GM18511 (cell line): Measurements from ENCODE around the gene MGAT4D.
"Not testable (repeated sequence)": the region's sequence is repeated elsewhere in the genome, so short reads cannot be mapped to it uniquely, and the experiment has no call there.

Experiments used
- ATAC-seq: cut with Tn5 transposase; IDR thresholded peaks from one replicate; pipeline ENCODE4 v1.9.1; 2021; ENCODE audit warnings: mild to moderate bottlenecking, moderate library complexity; ENCODE audit not compliant: unreplicated experiment

MGAT4D gene

DNA sequence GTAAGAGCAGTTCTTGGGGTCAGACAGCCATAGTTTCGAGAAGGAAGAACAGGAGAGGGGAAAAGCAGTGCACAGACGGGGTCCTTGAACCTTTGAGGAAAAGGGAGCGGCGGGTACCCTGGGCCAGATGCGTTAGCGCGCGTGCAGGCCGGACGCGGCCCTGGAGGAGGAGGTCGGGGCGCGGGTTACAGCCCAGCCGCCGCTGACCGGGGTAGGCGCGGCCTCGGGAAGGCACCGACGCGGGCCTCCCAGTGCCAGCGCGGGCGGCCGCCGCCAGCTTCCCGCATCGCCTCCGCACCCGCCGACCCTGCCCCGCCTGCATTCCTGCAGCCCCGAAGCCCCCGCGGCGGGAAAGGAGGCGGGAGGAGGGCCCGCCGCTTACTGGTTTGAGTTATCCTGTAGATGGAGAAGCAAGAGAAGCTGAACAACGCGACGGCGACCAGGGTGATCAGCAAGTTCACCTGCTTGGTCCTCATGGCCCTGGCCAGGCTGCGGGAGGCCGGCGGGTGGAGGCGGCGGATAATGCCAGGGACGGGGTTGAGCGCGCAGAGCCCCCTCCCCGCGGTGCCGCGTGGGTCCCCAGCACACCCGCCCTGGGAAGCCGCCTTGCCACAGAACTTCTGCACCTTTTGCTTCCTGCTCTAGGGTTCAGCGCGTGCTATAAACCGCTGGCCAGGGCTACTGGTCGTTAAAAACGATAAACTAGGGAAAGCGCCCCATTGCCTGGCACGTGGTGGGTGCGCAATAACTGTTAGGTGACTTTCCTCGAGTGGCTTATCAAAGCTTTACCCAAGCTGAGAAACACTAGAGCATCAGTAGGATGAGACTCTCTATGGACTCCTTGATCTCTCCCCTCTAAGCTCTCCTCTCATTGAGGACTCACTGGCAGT, at the start of gene MGAT4D:
MGAT4D (minus strand) TSS at position 547 of the 890 bp plus-strand sequence; CDS start at position 476, 71 bp downstream.
- no peak for ATAC-seq

DNA sequence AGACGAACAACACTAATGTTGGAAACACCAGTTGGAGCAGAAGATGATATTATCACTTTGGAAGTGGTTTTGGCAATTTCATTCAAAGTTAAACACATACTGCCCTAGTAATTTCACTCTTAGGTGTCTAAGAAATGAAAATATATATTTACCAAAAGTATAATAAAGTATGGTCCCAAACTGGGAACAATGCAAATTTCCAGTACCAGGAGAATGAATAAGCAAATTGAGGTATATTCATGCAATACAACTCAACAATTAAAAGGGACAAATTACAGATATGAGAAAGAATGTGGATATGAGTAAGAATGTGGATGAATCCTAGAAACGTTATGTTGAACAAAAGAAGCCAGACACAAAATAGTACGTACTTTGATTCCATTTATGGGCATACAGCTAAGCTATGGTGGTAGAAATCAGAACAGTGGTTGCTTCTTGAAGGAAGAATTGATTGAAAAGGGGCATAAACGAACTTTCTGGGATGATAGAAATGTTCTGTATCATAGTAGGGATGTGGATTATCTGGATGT, 35.9 kb upstream of the MGAT4D start:
- ATAC-seq: no peak

DNA sequence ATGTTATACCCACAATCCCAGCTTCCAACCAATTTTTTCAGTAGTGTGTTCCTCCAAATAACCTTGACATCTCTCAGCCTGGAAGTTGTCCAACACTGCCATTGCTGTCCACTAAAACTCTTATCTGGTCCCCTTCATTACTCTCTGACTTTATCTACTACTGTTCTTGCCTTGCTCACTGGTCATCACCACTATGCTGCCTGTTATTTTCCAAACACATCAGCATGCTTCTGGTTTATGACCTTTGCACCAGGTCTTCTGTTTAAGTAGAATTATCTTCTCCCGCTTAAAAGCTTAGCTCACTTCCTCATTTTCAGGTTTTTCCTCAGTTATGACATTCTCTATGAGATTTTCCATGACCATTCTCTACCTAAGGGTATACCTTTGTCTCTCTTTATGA, 31.3 kb upstream of the MGAT4D start:
- no peak for ATAC-seq

DNA sequence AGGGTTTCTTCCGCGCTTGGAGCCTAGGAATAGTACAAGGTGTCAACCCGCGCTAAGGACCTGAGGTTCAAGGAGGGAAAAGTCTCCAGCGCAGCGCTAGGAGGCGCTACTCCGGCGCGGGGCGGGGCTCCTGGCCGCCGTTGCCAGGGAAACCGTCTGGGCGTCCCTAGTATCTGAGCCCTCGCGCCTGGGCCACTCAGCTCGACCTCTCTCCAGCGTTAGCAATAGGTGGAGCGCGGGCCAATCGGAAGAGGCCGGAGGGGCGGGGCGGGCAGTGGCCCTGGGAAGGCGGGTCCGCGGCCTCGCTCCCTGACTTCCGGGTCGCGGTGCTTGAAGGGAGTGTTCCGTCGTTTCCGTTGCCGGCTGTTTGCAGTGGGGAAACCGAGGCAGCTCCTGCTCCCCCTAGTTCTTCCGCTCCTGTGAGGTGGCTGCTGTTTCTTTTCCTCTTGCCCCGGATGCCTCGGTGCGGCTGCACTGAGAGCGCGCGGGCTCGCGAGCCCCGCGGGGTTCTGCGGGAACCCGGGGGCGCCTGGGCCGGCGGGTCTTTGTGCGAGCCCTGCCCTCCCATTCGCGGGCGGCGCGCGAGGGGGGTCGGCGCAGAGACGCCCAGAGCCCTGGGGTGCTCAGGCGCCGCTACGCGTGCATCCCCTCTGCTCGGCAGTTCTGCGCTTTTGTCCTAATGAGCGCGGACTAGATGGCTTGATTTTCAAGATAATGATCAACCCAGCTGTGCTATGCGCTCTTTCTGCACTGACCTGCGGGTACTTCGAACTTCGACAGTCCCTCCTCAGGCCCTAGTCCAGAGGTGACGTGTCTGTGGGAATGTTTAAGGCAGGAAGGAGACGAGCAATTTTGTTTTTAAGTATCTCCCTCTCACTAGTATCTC, 26.0 kb upstream of the MGAT4D start, which contains the start of gene ELMOD2:
ELMOD2 (plus strand) TSS at position 312 of the 886 bp plus-strand sequence. CDS start 1,261 bp downstream, outside the sequence.
- ATAC-seq: peak; percentile 100

DNA sequence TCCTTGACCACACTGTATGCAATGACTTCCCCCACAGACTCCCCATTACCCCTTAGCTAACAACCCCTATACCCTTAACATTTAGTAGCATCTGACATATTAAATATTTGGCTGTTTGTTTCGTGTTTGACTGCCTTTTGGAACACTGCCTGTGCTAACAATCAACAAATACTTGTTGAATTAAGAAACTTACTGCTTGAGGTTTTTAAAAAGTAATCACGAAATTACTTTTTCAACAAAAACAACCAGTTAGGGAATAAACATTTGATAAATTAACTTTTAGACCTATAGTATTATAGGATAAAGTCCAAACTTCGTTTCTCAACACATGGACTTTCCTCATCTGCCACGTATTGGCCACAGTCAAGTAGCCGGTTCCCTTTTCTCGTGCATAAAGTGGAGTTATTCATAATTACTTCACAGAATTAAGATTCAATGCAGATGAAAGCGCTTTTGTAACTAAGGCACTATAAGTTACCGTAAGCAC, 25.3 kb upstream of the MGAT4D start:
- peak; percentile 18 for ATAC-seq

DNA sequence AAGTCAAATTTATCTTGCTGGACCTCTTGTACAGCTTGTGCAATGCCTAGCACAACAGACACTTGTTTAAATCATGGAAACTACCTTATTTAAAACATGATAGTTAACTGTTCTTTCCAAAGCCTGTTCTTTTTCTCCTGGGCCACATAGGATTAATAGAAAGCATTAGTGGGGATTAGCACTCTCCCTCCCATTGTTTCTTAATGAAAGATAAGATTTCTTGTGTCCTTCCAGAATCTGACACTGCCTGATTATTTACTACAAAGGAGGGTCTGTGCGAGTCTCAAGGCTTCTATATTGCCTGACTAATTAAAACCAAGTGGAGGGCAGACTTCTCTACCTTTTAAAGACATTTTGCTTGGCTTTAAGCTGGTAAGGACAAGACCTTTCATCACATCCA, 17.3 kb upstream of the MGAT4D start:
- no peak for ATAC-seq

DNA sequence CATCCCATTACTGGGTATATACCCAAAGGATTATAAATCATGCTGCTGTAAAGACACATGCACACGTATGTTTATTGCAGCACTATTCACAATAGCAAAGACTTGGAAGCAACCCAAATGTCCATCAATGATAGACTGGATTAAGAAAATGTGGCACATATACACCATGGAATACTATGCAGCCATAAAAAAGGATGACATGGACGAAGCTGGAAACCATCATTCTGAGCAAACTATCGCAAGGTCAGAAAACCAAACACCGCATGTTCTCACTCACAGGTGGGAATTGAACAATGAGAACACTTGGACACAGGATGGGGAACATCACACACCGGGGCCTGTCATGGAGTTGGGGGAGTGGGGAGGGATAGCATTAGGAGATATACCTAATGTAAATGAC, 15.7 kb upstream of the MGAT4D start:
- not testable (repeated sequence) for ATAC-seq

DNA sequence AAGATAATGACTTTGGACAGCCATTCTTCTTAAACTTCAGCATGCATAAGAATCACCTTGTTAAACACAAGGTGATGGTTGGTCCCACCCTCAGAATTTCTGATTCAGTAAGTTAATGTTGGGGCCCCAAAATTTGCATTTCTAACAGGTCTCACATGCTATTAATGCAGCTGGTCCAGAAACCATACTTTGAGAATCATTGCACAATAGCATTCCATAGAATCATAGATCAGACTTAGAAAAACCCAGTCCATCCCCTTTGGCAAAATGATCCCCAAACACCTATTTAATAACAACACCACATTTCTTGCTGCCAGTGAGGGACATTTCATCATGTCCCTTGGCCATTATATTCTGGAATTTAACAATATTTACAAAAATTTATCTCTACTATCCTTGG, 6.2 kb upstream of the MGAT4D start:
- ATAC-seq: no peak

DNA sequence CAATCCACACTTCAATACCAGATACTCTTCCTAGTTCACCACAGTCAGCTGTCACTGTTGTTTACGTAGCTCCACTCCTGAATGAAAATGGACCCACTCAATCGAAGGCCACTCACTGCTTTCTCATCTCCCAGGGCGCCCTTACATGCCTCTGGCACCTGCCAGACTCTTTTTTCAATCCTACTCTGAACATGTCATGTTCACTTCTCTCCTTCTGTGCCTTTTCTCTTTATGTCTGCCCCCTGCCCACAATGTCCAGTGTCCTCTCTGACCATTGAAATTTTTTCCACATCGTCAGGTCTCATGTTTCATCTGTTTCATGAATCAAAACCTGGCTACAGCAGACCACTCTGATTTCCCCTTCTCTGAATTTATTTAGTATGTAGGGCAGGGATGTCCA, 1.3 kb upstream of the MGAT4D start:
- ATAC-seq: no peak

DNA sequence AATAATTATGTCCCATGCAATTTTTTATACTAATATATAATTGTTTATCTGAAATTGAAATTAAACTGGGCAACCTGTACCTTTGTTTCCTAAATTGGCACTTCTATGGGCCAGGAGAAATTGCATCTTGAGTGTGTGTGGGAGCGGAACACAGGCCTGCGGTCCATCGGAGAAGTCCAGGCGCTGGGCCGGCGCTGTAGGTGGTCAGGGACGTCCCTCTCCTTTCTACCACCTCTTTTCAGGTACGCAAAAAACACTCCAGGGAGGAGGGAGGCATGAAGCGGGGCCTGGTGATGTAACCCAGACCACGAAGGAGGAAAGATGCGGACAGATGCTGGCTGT, 717 bp downstream of the MGAT4D start:
- no peak for ATAC-seq

DNA sequence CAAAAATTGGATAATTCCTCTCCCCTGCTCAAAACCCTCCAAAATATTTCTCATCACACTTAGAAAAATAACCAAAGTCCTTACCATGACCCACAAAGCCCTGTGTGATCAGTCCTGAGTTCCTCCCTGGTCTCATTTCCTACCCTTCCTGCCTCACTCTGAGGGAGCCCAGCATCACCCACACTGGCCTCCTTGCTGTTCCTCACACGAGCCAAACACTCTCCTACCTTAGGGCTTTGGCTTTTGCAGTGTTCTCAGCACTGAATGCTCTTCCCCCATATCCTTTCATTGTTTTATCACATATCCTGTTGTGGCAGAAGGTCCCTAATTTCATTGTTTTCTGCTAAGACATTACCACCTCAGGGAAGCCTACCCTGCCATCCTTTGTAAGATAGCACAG, 12.2 kb downstream of the MGAT4D start:
- no peak for ATAC-seq

DNA sequence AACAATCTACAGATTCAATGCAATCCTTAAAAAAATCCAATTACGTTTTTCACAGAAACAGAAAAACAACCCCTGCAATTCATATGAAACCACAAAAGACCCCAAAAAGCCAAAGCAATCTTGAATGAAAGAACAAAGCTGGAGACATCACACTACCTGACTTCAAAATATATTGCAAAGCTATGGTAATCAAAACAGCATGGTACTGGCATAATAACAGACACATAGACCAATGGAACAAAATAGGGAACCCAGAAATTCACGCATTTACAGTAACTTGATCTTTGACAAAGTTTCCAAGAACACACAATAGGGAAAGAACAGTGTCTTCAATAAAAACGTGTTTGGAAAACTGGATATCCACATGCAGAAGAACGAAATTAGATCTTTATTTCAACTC, 14.6 kb downstream of the MGAT4D start:
- ATAC-seq: no peak

DNA sequence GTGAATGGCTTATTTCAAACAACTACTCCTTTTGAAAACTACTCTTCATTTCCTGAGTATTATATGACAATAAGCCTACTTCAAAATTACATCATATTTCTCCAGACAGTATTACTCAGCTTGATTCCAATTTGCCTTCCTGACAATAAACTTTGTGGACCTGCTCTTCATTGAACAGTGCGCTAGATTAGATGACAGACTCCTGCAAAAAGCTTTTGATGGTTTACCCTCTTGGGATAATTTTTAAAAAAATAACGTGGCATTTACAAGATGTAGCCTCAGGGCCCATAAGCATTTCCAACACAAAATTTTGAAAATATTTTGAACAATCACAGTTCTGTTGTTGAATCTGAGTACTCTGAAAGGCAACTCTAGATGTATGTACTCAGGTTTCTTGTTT, 25.9 kb downstream of the MGAT4D start:
- no peak for ATAC-seq

DNA sequence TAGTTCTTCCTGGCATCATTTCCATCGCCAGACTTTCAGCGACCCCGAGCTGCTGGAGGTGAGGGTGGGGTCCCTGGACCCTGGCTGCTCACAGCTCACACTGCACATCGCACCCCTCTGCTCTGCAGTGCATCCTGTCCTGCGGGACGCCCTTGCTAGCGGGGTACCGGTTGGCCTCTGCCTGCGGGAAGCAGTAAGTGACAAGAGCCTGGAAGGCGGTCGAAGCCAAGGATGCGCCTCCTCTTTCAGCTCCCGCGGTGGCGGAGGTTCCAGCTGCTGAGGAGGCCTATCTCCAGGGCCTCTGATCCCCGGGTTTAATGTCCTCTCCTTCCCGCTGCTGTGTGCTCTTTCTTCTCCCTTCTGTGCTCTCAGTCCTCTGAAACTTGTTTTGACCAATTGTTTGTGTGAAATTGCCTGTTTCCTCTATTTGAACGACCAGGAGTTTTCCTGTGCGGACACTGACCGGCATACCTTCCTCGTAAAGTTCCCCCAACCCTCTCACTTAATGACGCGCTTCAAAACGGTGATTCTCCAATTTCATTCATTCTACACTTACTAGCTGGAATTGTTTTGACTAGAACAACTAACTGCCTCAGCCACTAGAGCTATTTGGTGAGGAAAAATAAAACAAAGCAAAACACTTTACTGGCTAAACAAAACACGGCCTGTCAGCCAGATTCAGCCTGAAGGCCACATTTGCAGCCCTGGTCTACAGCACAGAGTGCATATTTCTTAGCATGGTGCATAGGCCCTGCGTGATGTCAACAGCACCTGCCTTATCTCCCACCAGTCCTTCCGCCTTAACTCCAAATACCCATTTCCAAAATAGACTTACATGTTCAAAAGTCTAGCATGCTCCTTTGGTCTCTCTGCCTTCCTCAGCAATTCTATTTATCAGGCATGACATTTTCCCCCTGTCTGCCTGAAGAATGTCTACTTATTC, 28.0 kb downstream of the MGAT4D start:
- ATAC-seq: no peak

DNA sequence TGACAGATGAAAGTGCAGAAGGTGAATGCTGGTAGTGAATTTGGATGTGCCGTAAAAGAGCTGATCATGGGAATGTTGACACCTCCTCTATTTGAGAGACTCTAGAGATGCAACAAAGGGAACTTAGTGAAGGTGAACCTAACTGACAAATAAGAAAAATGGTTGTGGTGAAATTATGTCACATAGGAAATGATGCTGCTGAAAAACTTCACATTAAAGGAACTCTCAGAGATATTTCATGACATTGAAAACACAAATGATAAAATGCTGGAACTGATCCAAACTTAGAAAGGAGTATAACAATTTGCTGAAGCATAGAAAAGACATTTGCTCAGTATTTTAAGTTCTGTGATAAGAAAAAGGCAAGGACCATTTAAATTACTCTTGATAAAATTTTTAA, 31.9 kb downstream of the MGAT4D start:
- no peak for ATAC-seq

DNA sequence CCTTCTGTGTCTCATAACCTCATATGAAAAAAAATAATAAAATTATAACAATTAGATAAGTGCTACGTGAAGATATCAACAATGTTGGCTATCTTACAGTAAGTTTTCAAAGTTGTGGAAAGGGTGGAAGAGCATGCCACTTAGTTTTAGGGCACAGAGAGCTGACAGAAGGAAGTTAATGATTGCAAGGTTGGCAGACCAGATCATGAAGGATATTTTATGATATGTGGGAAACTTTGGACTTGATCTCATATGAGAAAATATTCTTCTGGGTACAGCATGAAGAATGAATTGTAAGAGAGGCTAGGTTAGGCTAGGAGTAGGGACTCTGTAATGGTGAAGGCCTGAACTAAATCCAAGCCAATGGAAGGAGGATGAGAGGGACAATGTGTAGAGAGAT, 34.5 kb downstream of the MGAT4D start:
- no peak for ATAC-seq

DNA sequence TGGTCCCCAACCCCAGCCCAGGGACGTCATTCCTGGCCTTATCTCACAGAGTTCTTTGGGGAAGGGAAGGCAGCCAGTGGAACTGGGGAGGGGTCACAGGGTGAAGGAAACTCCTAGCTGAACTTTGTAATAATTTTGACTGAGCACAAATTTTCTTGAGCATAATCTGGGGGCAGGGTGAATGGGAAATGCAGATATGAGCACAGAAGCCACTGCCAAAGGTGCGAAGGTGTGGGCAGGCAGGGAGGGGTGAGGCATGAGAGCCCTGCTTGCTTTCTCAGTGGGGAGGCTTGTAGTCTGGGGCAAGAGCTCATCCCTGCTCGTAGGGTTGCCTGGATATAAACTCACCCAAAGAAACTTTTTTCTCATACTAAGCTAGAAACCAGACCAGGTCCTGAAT, 34.9 kb downstream of the MGAT4D start:
- no peak for ATAC-seq

DNA sequence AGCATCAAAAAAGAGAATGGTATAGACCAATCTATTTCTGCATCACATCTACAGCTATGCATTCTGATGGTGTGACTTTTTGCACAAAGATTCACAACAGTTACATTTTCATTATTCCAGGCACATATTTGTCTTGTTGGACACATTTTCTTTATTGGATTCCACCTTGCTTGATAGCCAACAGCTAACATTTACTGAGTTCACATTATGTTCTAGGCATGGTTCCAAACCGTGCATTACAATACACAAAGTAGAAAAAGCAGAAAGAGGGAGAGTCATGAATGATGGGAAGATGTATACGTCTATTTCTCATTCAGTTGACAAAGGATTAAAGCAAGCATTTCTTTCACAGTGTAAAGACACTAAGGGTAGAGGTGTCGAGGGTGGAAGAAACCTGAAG, 47.7 kb downstream of the MGAT4D start:
- no peak for ATAC-seq

DNA sequence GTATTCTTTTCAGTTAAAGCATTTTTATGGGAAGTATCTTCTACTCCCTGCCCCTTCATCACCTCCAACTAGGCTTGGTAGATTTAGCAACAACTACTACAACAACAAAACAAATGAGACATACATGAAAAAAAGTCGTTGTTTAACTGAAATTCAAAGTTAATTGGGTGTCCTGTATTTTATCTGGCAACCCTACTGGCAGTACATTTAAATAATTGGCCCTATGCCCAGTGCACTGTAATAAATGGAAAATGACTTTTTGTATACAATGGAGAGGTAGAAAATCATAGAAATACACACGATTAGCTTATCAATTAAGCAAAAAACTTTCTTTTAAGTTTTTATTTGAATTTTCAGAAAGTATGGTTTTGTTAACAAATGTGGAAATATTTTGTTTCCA, 49.3 kb downstream of the MGAT4D start:
- no peak for ATAC-seq

DNA sequence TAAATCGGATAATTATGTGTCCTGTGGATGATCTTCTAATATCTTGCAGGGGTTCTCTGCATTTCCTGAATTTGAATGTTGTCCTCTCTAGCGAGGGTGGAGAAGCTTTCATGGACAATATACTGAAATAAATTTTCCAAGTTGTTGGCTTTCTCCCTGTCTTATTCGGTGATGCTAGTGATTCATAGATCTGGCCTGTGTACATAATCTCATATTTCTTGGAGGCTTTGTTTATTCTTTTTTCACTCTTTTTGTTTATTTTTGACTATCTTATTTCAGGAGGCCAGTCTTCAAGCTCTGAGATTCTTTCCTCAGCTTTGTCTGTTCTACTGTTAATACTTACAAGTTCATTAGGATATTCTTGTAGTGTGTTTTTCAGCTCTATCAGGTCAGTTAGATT, 49.9 kb downstream of the MGAT4D start:
- ATAC-seq: no peak
